SK-N-SH treated with all-trans-retinoic acid at 6 μM for 48 hours (cell line): ENCODE data around the gene AKAP13.

Experiments
- ARNTL ChIP-seq: fragments of 450-650 bp; formaldehyde crosslinking; IDR thresholded peaks from 2 replicates; pipeline ENCODE4 v1.5.0; 2020; ENCODE audit warnings: low read depth, mild to moderate bottlenecking, moderate library complexity, borderline replicate concordance
- CREB5 ChIP-seq: fragments of 250-450 bp; sonication (Bioruptor Pico); IDR thresholded peaks from 2 replicates; pipeline ENCODE4 v1.5.1; 2020; ENCODE audit warnings: low read depth, mild to moderate bottlenecking, moderate library complexity
- ESRRG ChIP-seq: fragments of 250-450 bp; sonication (Bioruptor Pico); IDR thresholded peaks from 2 replicates; pipeline ENCODE4 v1.6.1; 2021; ENCODE audit warnings: mild to moderate bottlenecking
- GLIS3 ChIP-seq: fragments of 250-450 bp; sonication (Bioruptor Pico); IDR thresholded peaks from 2 replicates; pipeline ENCODE4 v1.5.0; 2020; ENCODE audit warnings: mild to moderate bottlenecking, moderate library complexity
- ISL1 ChIP-seq: fragments of 250-450 bp; sonication (Bioruptor Pico); IDR thresholded peaks from 2 replicates; pipeline ENCODE4 v2.1.2; 2022; ENCODE audit warnings: mild to moderate bottlenecking, moderate library complexity
- PATZ1 ChIP-seq: fragments of 250-450 bp; sonication (Bioruptor Pico); IDR thresholded peaks from 2 replicates; pipeline ENCODE4 v1.8.0; 2020; ENCODE audit warnings: mild to moderate bottlenecking, moderate library complexity, borderline replicate concordance
- RARB ChIP-seq: fragments of 250-450 bp; sonication (Bioruptor Pico); IDR thresholded peaks from 2 replicates; pipeline ENCODE4 v1.8.0; 2021; ENCODE audit warnings: mild to moderate bottlenecking, moderate library complexity
- TCF4 ChIP-seq: fragments of 250-450 bp; sonication (Bioruptor Pico); IDR thresholded peaks from 2 replicates; pipeline ENCODE4 v1.8.0; 2021; ENCODE audit warnings: mild to moderate bottlenecking, moderate library complexity, borderline replicate concordance
- TOX ChIP-seq: fragments of 250-450 bp; sonication (Bioruptor Pico); IDR thresholded peaks from 2 replicates; pipeline ENCODE4 v1.8.0; 2021; ENCODE audit warnings: mild to moderate bottlenecking, moderate library complexity, borderline replicate concordance
- TSHZ2 ChIP-seq: fragments of 250-450 bp; sonication (Bioruptor Pico); IDR thresholded peaks from 2 replicates; pipeline ENCODE4 v1.5.0; 2020; ENCODE audit warnings: mild to moderate bottlenecking, moderate library complexity
- ZFP3 ChIP-seq: fragments of 250-450 bp; sonication (Bioruptor Pico); IDR thresholded peaks from 2 replicates; pipeline ENCODE4 v1.5.0; 2020; ENCODE audit warnings: mild to moderate bottlenecking, moderate library complexity
- ZFP30 ChIP-seq: fragments of 450-650 bp; formaldehyde crosslinking; IDR thresholded peaks from 2 replicates; pipeline ENCODE4 v1.5.0; 2022; ENCODE audit warnings: mild to moderate bottlenecking, moderate library complexity
- ZNF70 ChIP-seq: fragments of 450-650 bp; formaldehyde crosslinking; IDR thresholded peaks from 2 replicates; pipeline ENCODE4 v1.5.0; 2020; ENCODE audit warnings: mild to moderate bottlenecking, moderate library complexity

- TF ChIP-seq ESRRG (CRISPR knock-in tag) (no peak), ARNTL (CRISPR knock-in tag) (no peak), TSHZ2 (CRISPR knock-in tag) (no peak), PATZ1 (CRISPR knock-in tag) (no peak), ZFP30 (no peak), TOX (CRISPR knock-in tag) (no peak), CREB5 (CRISPR knock-in tag) (no peak), TCF4 (CRISPR knock-in tag) (no peak), RARB (no peak), ZFP3 (no peak), ZNF70 (CRISPR knock-in tag) (no peak), GLIS3 (CRISPR knock-in tag) (no peak), ISL1 (CRISPR knock-in tag) (no peak)
Measured at GRCh38 chr15:85492406-85492805, 112.0 kb downstream of the AKAP13 start.
